Amygdala (tissue), 56 donors: Measurements from ENCODE around the gene PTPN5.
"Not testable (repeated sequence)": the region's sequence is repeated elsewhere in the genome, so short reads cannot be mapped to it uniquely, and the experiment has no call there.

Source experiments
- DNase-seq, 56 donors: peaks; one replicate each; lab custom pipeline; 2025; lab: John Stamatoyannopoulos, UW

The PTPN5 gene

GRCh38 chr11:18696638-18697225 is 94.9 kb downstream of the PTPN5 start:
- no peak for DNase-seq

- DNase-seq = no peak
Observed at GRCh38 chr11:18692941-18693760, 98.4 kb downstream of the PTPN5 start.

GRCh38 chr11:18691467-18692140 is 100.0 kb downstream of the PTPN5 start:
- not testable (repeated sequence) for DNase-seq

- no peak for DNase-seq
Observed at GRCh38 chr11:18684267-18684666, 107.3 kb downstream of the PTPN5 start.

GRCh38 chr11:18682466-18682865 is 109.1 kb downstream of the PTPN5 start:
- DNase-seq = no peak

- not testable (repeated sequence) for DNase-seq
Observed at GRCh38 chr11:18681949-18682348, 109.6 kb downstream of the PTPN5 start.
